H9 (cell line): ENCODE data around the gene PLXNA2. TPM values are rescaled to one million over a fixed set of nuclear protein-coding genes. Genes with fewer than 3 reads are reported as not detected.

Source experiments
- DNase-seq: peaks from one replicate; pipeline ENCODE4 v3.0.0-alpha.2; 2017
- H2AFZ ChIP-seq: one replicate; pipeline ENCODE4 v1.6.1; 2013; ENCODE audit warnings: mild to moderate bottlenecking, low read length, control low read depth, moderate library complexity
- H2AK5ac ChIP-seq: 2 replicates; pipeline ENCODE4 v1.6.1; 2013; ENCODE audit warnings: low read length, control low read depth, mixed read lengths; ENCODE audit not compliant: insufficient read length
- H2BK120ac ChIP-seq: one replicate; pipeline ENCODE4 v1.6.1; 2013; ENCODE audit warnings: low read depth, mild to moderate bottlenecking, low read length, control low read depth, inconsistent platforms; ENCODE audit not compliant: poor library complexity, severe bottlenecking
- H2BK12ac ChIP-seq: 2 replicates; pipeline ENCODE4 v1.6.1; 2013; ENCODE audit warnings: low read length, control low read depth, mixed read lengths, low read depth; ENCODE audit not compliant: insufficient read length
- H2BK15ac ChIP-seq: 2 replicates; pipeline ENCODE4 v1.6.1; 2013; ENCODE audit warnings: low read depth, low read length, control low read depth
- H2BK20ac ChIP-seq: one replicate; pipeline ENCODE4 v1.6.1; 2013; ENCODE audit warnings: low read depth, mild to moderate bottlenecking, low read length, control low read depth, inconsistent platforms; ENCODE audit not compliant: poor library complexity, severe bottlenecking
- H2BK5ac ChIP-seq: 2 replicates; pipeline ENCODE4 v1.6.1; 2013; ENCODE audit warnings: low read length, control low read depth, mixed read lengths; ENCODE audit not compliant: insufficient read length
- H3K14ac ChIP-seq: 2 replicates; pipeline ENCODE4 v1.6.1; 2013; ENCODE audit warnings: low read length, control low read depth; ENCODE audit not compliant: insufficient read depth
- H3K18ac ChIP-seq: 2 replicates; pipeline ENCODE4 v1.6.1; 2013; ENCODE audit warnings: low read depth, mild to moderate bottlenecking, mixed read lengths, low read length, control low read depth; ENCODE audit not compliant: insufficient read length
- H3K23ac ChIP-seq: 2 replicates; pipeline ENCODE4 v1.6.1; 2013; ENCODE audit warnings: low read length, control low read depth, mixed read lengths, low read depth; ENCODE audit not compliant: insufficient read length
- H3K23me2 ChIP-seq: 2 replicates; pipeline ENCODE4 v1.6.1; 2013; ENCODE audit warnings: low read depth, mild to moderate bottlenecking, mixed read lengths, low read length, control low read depth; ENCODE audit not compliant: insufficient read length, poor library complexity, severe bottlenecking
- H3K27ac ChIP-seq: 2 replicates; pipeline ENCODE4 v1.5.1; 2013; ENCODE audit warnings: low read length, control low read depth, mixed read lengths, low read depth; ENCODE audit not compliant: insufficient read length
- H3K27me3 ChIP-seq: 2 replicates; pipeline ENCODE4 v1.6.1; 2013; ENCODE audit warnings: low read length, control low read depth, inconsistent platforms; ENCODE audit not compliant: insufficient read depth
- H3K4ac ChIP-seq: 2 replicates; pipeline ENCODE4 v1.6.1; 2013; ENCODE audit warnings: low read depth, mild to moderate bottlenecking, control low read depth, inconsistent platforms, low read length, moderate library complexity
- H3K4me1 ChIP-seq: 2 replicates; pipeline ENCODE4 v1.6.1; 2013; ENCODE audit warnings: low read length, control low read depth, inconsistent platforms; ENCODE audit not compliant: insufficient read depth
- H3K4me2 ChIP-seq: 2 replicates; pipeline ENCODE4 v1.6.1; 2013; ENCODE audit warnings: low read length, control low read depth, mixed read lengths; ENCODE audit not compliant: insufficient read length, insufficient read depth
- H3K56ac ChIP-seq: 2 replicates; pipeline ENCODE4 v1.6.1; 2013; ENCODE audit warnings: low read depth, mild to moderate bottlenecking, mixed read lengths, low read length, control low read depth; ENCODE audit not compliant: insufficient read length
- H3K79me1 ChIP-seq: 2 replicates; pipeline ENCODE4 v1.6.1; 2013; ENCODE audit warnings: low read depth, mild to moderate bottlenecking, moderate library complexity, low read length, control low read depth, inconsistent platforms; ENCODE audit not compliant: insufficient read depth, poor library complexity, severe bottlenecking
- H3K79me2 ChIP-seq: 2 replicates; pipeline ENCODE4 v1.6.1; 2013; ENCODE audit warnings: low read length, control low read depth, inconsistent platforms; ENCODE audit not compliant: insufficient read depth
- H3K9ac ChIP-seq: 2 replicates; pipeline ENCODE4 v1.6.1; 2013; ENCODE audit warnings: low read length, control low read depth, mixed read lengths; ENCODE audit not compliant: insufficient read length; ENCODE audit errors: extremely low read depth
- H3K9me3 ChIP-seq: one replicate; pipeline ENCODE4 v1.6.1; 2013; ENCODE audit warnings: low read depth, low read length, inconsistent platforms; ENCODE audit not compliant: control insufficient read depth
- H3T11ph ChIP-seq: one replicate; pipeline ENCODE4 v1.6.1; 2013; ENCODE audit warnings: mild to moderate bottlenecking, low read length, control low read depth, inconsistent platforms
- H4K20me1 ChIP-seq: one replicate; pipeline ENCODE4 v1.6.1; 2013; ENCODE audit not compliant: control insufficient read depth, insufficient read length, insufficient read depth
- H4K5ac ChIP-seq: 2 replicates; pipeline ENCODE4 v1.6.1; 2013; ENCODE audit warnings: low read depth, mild to moderate bottlenecking, mixed read lengths, low read length, control low read depth; ENCODE audit not compliant: insufficient read length
- H4K8ac ChIP-seq: replicated peaks from 2 replicates; pipeline ENCODE4 v1.6.1; 2013; ENCODE audit warnings: low read length, control low read depth, mixed read lengths, low read depth; ENCODE audit not compliant: insufficient read length
- H4K91ac ChIP-seq: 2 replicates; pipeline ENCODE4 v1.6.1; 2013; ENCODE audit warnings: low read depth, mild to moderate bottlenecking, moderate library complexity, mixed read lengths, low read length, control low read depth; ENCODE audit not compliant: insufficient read length
- H3K27ac Mint-ChIP-seq, 3 experiments: 2 replicates in 2 of 3; 3 replicates in 1 of 3; pipeline ENCODE4 v1.8.0; 2020 to 2021; ENCODE audit warnings: mixed read lengths in 3 of 3, mild to moderate bottlenecking in 1 of 3, moderate library complexity in 1 of 3
- H3K27me3 Mint-ChIP-seq: 2 replicates; pipeline ENCODE4 v1.8.0; 2021; ENCODE audit warnings: low read depth, mild to moderate bottlenecking, moderate library complexity, mixed read lengths
- H3K36me3 Mint-ChIP-seq, 3 experiments: 2 replicates in 2 of 3; 3 replicates in 1 of 3; pipeline ENCODE4 v1.8.0; 2020 to 2021; ENCODE audit warnings: low read depth in 3 of 3, mixed read lengths in 3 of 3; ENCODE audit not compliant: insufficient read depth in 1 of 3
- H3K4me1 Mint-ChIP-seq, 2 experiments: 2 replicates each; pipeline ENCODE4 v1.8.0; 2020; ENCODE audit warnings: mixed read lengths in 2 of 2
- H3K4me3 Mint-ChIP-seq, 2 experiments: 2 replicates in 1 of 2; 3 replicates in 1 of 2; pipeline ENCODE4 v1.8.0; 2020 to 2021; ENCODE audit warnings: mild to moderate bottlenecking in 2 of 2, mixed read lengths in 2 of 2, moderate library complexity in 1 of 2
- H3K9me3 Mint-ChIP-seq, 2 experiments: 2 replicates in 1 of 2; 3 replicates in 1 of 2; pipeline ENCODE4 v1.8.0; 2020; ENCODE audit warnings: mild to moderate bottlenecking in 2 of 2, mixed read lengths in 2 of 2, moderate library complexity in 1 of 2
- WGBS: extraction: QIAGEN DNeasy Blood & Tissue Kit; methylation state at CpG from one replicate; pipeline ENCODE4 v1.1.7; 2013; ENCODE audit warnings: missing lambda C conversion rate, low lambda C conversion rate, mixed read lengths; ENCODE audit not compliant: insufficient read length; ENCODE audit errors: extremely low coverage; 5-methylcytosine and 5-hydroxymethylcytosine counted together
- total RNA-seq: library from RNA; stranded (reverse); gene quantifications from 2 replicates; pipeline ENCODE4 v1.2.1, GENCODE V29; 2021
- TF ChIP-seq, protein P1 (sequence below): fragments of 200-600 bp; sonication (generic); conservative IDR thresholded peaks from 3 replicates; pipeline ENCODE4 v1.8.0; 2021; ENCODE audit warnings: antibody characterized with exemption, mild to moderate bottlenecking

The PLXNA2 gene
- total RNA-seq, 1 experiment from 2014 or later, result 0.57 TPM

DNA sequence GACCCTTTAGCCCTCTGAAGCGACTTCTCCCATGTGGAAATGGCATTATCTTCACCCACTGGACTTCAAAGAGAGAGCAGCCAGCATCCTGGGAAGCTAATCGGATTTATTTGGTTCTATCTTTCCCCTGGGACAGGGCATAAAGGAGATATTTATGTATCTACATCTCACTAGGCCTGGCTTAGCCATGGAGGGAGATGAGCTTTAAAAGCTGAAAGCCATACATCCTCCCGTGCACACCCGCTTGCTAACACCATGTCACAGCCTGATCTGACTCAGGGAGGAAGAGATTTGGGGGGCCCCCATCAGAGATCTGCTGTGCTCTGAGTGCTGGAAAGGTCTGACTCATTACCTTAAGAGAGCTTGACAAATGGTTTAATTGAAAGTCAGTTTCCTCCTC, 155.9 kb downstream of the PLXNA2 start:
- no peaks in the 10 kb centered on the region for H3K27me3 ChIP-seq
- H2BK12ac ChIP-seq, result no peak overlapping the region
- H3K79me1 ChIP-seq, result no peaks in the 10 kb centered on the region
- H3K56ac ChIP-seq, result no peak overlapping the region
- no peak overlapping the region for H3K4me2 ChIP-seq
- no peaks in the 10 kb centered on the region for H3K4me1 ChIP-seq
- no peaks in the 10 kb centered on the region for H3K79me2 ChIP-seq
- no peak overlapping the region for H3K23ac ChIP-seq
- TF ChIP-seq, protein P1, sequence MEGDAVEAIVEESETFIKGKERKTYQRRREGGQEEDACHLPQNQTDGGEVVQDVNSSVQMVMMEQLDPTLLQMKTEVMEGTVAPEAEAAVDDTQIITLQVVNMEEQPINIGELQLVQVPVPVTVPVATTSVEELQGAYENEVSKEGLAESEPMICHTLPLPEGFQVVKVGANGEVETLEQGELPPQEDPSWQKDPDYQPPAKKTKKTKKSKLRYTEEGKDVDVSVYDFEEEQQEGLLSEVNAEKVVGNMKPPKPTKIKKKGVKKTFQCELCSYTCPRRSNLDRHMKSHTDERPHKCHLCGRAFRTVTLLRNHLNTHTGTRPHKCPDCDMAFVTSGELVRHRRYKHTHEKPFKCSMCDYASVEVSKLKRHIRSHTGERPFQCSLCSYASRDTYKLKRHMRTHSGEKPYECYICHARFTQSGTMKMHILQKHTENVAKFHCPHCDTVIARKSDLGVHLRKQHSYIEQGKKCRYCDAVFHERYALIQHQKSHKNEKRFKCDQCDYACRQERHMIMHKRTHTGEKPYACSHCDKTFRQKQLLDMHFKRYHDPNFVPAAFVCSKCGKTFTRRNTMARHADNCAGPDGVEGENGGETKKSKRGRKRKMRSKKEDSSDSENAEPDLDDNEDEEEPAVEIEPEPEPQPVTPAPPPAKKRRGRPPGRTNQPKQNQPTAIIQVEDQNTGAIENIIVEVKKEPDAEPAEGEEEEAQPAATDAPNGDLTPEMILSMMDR, result no peak
- no peak overlapping the region for H4K5ac ChIP-seq
- no CpG with 5 or more reads among the region's 4 CpGs for WGBS
- no peak overlapping the region for H3T11ph ChIP-seq
- no peaks in the 10 kb centered on the region for H3K9me3 ChIP-seq
- no peak overlapping the region for H2BK5ac ChIP-seq
- no peak overlapping the region for H2AFZ ChIP-seq
- no peak overlapping the region for H2BK120ac ChIP-seq
- H4K20me1 ChIP-seq, result no peaks in the 10 kb centered on the region
- H3K18ac ChIP-seq, result no peak overlapping the region
- H3K14ac ChIP-seq, result no peak overlapping the region
- Mint-ChIP-seq H3K9me3 (no peaks in the 10 kb centered on the region), H3K36me3 (no peaks in the 10 kb centered on the region), H3K4me3 (no peak overlapping the region), H3K27ac (no peak overlapping the region), H3K27me3 (peaks cover 4% of the 10 kb centered on the region), H3K4me1 (peaks cover 13 to 20% of the 10 kb centered on the region in 2 experiments)
- H2BK20ac ChIP-seq, result no peak overlapping the region
- H2AK5ac ChIP-seq, result no peak overlapping the region
- H3K4ac ChIP-seq, result no peak overlapping the region
- H2BK15ac ChIP-seq, result no peak overlapping the region
- no peak for DNase-seq
- H4K8ac ChIP-seq, result no peak overlapping the region
- H4K91ac ChIP-seq, result no peak overlapping the region
- H3K27ac ChIP-seq, result no peak overlapping the region
- H3K9ac ChIP-seq, result no peak overlapping the region
- H3K23me2 ChIP-seq, result no peaks in the 10 kb centered on the region
